HG03196 (cell line): ENCODE measurements around the gene PLXNB3.

ENCODE experiments used
- ATAC-seq: cut with Tn5 transposase; IDR thresholded peaks from one replicate; pipeline ENCODE4 v1.9.1; 2021; ENCODE audit not compliant: unreplicated experiment

The PLXNB3 gene

GRCh38 chrX:153773741-153774575 is 9.9 kb downstream of the PLXNB3 start:
- ATAC-seq, result no peak

- ATAC-seq, result no peak
Observed at GRCh38 chrX:153774576-153775292, 10.7 kb downstream of the PLXNB3 start.

- ATAC-seq, result no peak
Observed at GRCh38 chrX:153775293-153776119, 11.5 kb downstream of the PLXNB3 start.

GRCh38 chrX:153776120-153776599 is 12.1 kb downstream of the PLXNB3 start:
- no peak for ATAC-seq

- no peak for ATAC-seq
Observed at GRCh38 chrX:153776611-153777045, 12.6 kb downstream of the PLXNB3 start.

- no peak for ATAC-seq
Observed at GRCh38 chrX:153777261-153778090, 13.4 kb downstream of the PLXNB3 start.

GRCh38 chrX:153778181-153778580 is 14.1 kb downstream of the PLXNB3 start:
- ATAC-seq, result no peak

- no peak for ATAC-seq
Observed at GRCh38 chrX:153778684-153779101, 14.6 kb downstream of the PLXNB3 start.

GRCh38 chrX:153779891-153780677 is 16.0 kb downstream of the PLXNB3 start:
- no peak for ATAC-seq

GRCh38 chrX:153780678-153781427 is 16.8 kb downstream of the PLXNB3 start, which contains the start of gene SRPK3:
SRPK3 (plus strand) TSS chrX:153781041; CDS start chrX:153781087, 46 bp downstream.
- ATAC-seq, result no peak

- ATAC-seq, result no peak
Observed at GRCh38 chrX:153781428-153782047, 17.5 kb downstream of the PLXNB3 start.

GRCh38 chrX:153782313-153782712 is 18.3 kb downstream of the PLXNB3 start:
- ATAC-seq, result no peak

- ATAC-seq, result no peak
Observed at GRCh38 chrX:153782871-153783270, 18.8 kb downstream of the PLXNB3 start.

- no peak for ATAC-seq
Observed at GRCh38 chrX:153783378-153784013, 19.4 kb downstream of the PLXNB3 start.

- no peak for ATAC-seq
Observed at GRCh38 chrX:153784325-153784967, 20.4 kb downstream of the PLXNB3 start.

GRCh38 chrX:153786669-153787068 is 22.6 kb downstream of the PLXNB3 start:
- no peak for ATAC-seq

GRCh38 chrX:153789654-153790053 is 25.6 kb downstream of the PLXNB3 start:
- ATAC-seq, result no peak
